Fibroblast of lung (primary cell): ENCODE results near the gene PCBP3.

Experiments used
- CTCF ChIP-seq, 2 donors: IDR thresholded peaks in 1 of 2; conservative IDR thresholded peaks in 1 of 2; 1 replicate in 1 of 2; 2 replicates in 1 of 2; pipeline ENCODE4 v1.5.1; 2011 to 2012; ENCODE audit warnings: low read length in 2 of 2, control low read depth in 1 of 2, inconsistent platforms in 1 of 2, low read depth in 1 of 2, mild to moderate bottlenecking in 1 of 2
- EZH2 ChIP-seq: IDR thresholded peaks from 2 replicates; pipeline ENCODE4 v1.5.1; 2012; ENCODE audit warnings: low read length, control low read depth, mild to moderate bottlenecking; ENCODE audit errors: missing control alignments

GRCh38 chr21:45719177-45719802, 75.8 kb downstream of the PCBP3 start:
- TF ChIP-seq EZH2: no peak
- no peak for TF ChIP-seq CTCF (conservative IDR thresholded peaks at IDR 0.05 in 1 of 2, IDR thresholded peaks at IDR 0.05 in 1 of 2; ENCODE audit: low read depth in 1 of 2, low read length in 2 of 2)
